Bronchial epithelial cell (primary cell): ENCODE data around the gene ATP6V0B. TPM values are rescaled to one million over a fixed set of nuclear protein-coding genes. Genes with fewer than 3 reads are reported as not detected.

Source experiments
- DNase-seq: peaks from one replicate; pipeline ENCODE4 v3.0.0-alpha.2; 2010; ENCODE audit warnings: low read depth
- FAIRE-seq: peaks from 2 replicates; lab custom pipeline; 2011; peaks lifted over from hg19 to GRCh38; lab: Jason Lieb, UNC
- H3K27me3 ChIP-seq: 2 replicates; pipeline ENCODE4 v1.5.1; 2011; ENCODE audit warnings: low read length; ENCODE audit not compliant: control insufficient read depth, insufficient read depth
- H3K36me3 ChIP-seq: 2 replicates; pipeline ENCODE4 v1.5.1; 2011; ENCODE audit warnings: low read length; ENCODE audit not compliant: control insufficient read depth, insufficient read depth
- H3K4me3 ChIP-seq: 2 replicates; pipeline ENCODE4 v1.5.1; 2011; ENCODE audit warnings: mild to moderate bottlenecking, low read depth, low read length, control low read depth
- total RNA-seq: library from RNA; depleted of rRNA; stranded (reverse); fragments of >200 nt; gene quantifications from 2 replicates; pipeline ENCODE4 v1.2.1, GENCODE V29; 2014
- TF ChIP-seq, protein P1 (sequence below): IDR thresholded peaks from 2 replicates; pipeline ENCODE4 v1.5.1; 2011; ENCODE audit warnings: mild to moderate bottlenecking, moderate library complexity, low read length, control low read depth, inconsistent platforms; ENCODE audit not compliant: insufficient read depth, severe bottlenecking

ATP6V0B gene
- total RNA-seq, 1 donor from 2014 or later = 220 TPM

DNA sequence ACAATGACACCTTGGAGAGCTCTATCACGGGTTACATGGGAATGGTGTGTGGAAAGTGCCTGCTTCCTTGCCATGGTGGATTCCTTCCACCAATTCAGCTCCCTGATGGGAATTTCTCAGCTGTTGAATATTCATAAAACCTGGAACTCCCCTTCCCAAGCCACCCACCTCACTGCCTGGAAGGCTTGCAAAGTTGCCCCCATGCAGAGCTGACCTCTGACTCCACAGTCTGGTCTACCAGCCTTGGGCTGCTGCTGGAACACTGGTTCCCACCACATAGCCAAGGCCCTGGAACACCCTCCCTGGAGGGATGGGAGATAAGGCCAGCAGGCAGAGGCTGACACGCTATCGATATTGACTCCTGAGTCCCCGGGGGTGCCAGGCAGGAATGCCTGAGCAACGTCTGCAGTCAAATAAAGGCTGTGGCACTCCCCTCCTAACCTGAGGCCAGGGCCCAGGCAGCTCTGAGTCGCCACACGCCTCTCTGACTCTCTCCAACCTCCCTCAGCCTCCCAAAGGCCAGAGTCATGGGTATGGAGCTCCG, 25.4 kb downstream of the ATP6V0B start:
- DNase-seq (no peak), FAIRE-seq (no peak)
- H3K4me3 ChIP-seq = no peak overlapping the region
- peaks cover 39% of the 10 kb centered on the region for H3K36me3 ChIP-seq
- no peaks in the 10 kb centered on the region for H3K27me3 ChIP-seq
- TF ChIP-seq, protein P1, sequence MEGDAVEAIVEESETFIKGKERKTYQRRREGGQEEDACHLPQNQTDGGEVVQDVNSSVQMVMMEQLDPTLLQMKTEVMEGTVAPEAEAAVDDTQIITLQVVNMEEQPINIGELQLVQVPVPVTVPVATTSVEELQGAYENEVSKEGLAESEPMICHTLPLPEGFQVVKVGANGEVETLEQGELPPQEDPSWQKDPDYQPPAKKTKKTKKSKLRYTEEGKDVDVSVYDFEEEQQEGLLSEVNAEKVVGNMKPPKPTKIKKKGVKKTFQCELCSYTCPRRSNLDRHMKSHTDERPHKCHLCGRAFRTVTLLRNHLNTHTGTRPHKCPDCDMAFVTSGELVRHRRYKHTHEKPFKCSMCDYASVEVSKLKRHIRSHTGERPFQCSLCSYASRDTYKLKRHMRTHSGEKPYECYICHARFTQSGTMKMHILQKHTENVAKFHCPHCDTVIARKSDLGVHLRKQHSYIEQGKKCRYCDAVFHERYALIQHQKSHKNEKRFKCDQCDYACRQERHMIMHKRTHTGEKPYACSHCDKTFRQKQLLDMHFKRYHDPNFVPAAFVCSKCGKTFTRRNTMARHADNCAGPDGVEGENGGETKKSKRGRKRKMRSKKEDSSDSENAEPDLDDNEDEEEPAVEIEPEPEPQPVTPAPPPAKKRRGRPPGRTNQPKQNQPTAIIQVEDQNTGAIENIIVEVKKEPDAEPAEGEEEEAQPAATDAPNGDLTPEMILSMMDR = no peak

DNA sequence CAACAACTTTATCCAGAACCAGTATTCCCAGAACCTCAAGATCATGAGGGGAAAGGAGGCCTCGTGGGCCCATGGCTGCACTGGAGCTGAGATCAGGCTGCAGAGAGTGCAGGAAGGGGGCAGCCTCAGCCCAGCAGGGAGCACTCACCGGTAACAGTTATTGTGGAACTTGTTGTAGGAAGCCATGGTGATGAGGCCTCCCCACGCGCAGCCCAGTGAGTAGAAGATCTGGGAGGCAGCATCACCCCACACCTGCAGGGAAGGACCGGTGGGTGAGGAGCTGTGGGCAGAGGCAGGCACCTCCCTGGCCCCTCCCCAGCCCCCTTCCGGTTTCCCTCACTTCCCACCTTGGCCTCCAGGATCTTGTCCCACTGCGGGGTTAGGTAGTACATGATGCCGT, 27.4 kb downstream of the ATP6V0B start:
- Histone ChIP-seq H3K4me3 (no peak overlapping the region), H3K27me3 (no peaks in the 10 kb centered on the region), H3K36me3 (peaks cover 38% of the 10 kb centered on the region)
- TF ChIP-seq, protein P1 = no peak
- DNase-seq (no peak), FAIRE-seq (no peak)

DNA sequence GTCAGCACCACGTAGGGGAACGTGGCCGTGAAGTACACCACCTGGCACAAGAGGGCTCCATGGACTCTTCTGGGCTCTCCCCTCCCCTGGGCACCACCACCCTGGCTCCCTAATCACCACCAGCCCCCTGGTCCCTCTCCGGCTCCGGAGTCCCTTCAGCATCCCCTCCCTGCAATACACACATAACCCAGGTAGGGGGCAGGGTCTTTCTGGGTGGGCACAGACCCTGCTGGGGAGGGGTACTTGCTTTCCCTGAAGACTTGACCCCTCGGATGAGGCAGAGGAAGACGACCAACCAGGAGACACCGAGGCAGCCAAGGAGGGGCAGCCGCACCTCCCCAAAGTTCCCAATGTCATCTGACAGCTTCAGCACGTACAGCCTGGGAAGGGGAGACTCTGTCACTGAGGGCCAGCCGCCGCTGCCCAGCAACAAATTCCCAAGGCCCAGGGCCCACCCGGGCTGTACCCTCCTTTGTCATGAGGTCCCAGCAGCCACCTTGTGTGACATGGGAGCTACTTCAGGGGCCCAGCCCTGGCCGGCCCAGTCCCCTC, 27.9 kb downstream of the ATP6V0B start:
- no peaks in the 10 kb centered on the region for H3K27me3 ChIP-seq
- H3K36me3 ChIP-seq = peaks cover 39% of the 10 kb centered on the region
- TF ChIP-seq, protein P1 = no peak
- DNase-seq (no peak), FAIRE-seq (no peak)
- no peak overlapping the region for H3K4me3 ChIP-seq

DNA sequence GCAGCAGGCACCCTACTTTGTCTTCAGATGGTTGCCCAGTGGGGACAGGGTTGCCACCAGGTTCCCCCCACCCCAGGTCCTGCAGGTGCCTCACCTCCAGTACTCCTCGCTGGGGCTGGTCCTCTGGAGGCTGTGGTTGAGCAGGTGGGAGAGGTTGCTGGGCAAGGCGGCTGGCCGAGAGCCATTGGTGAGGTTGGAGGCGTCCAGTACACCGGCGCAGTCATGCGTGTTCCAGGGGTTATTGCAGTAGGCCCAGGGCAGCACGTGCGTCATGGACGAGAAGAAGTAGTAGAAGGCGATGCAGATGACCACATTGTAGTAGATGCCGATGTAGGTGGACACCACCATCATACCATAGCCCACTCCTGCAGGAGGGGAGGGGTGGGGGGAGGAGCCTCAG, 33.5 kb downstream of the ATP6V0B start:
- TF ChIP-seq, protein P1 = no peak
- Histone ChIP-seq H3K4me3 (no peak overlapping the region), H3K36me3 (peaks cover 15% of the 10 kb centered on the region), H3K27me3 (no peaks in the 10 kb centered on the region)
- DNase-seq (no peak), FAIRE-seq (no peak)

DNA sequence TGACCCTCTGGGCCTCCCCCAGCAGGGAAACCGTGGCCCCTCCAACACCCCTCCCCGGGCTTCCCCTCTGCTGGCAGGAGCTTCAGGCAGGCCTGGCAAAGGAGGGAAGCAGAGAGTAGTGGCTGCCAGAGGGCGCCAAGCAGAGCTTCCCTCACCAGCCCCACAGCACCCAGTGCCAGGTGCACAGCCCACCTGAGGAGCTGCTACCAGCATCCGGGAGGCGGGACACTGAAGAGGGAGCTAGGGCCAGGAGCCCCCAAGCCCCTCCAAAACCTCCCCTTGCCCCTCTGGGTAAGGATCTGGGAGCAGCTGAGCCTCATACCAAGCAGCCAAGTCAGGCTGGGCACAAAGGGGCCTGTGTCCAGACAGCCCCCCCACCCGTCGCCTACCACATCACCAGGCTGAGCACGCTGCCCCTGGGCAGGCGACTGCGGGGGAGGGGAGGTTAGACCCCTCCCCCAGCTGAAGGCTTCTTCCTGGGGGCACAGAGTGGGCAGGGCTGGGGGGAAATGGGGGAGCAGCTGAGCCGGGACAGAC, 36.2 kb downstream of the ATP6V0B start:
- no peak for DNase-seq
- peaks cover 10% of the 10 kb centered on the region for H3K36me3 ChIP-seq
- TF ChIP-seq, protein P1 = no peak

More for the DNA sequence above, 36.2 kb downstream of the ATP6V0B start:
- FAIRE-seq = no peak
- Histone ChIP-seq H3K4me3 (no peak overlapping the region), H3K27me3 (no peaks in the 10 kb centered on the region)
